B cell (primary cell): ENCODE results near the gene CHCHD3. TPM values are rescaled to one million over a fixed set of nuclear protein-coding genes. Genes with fewer than 3 reads are reported as not detected.

Experiments
- ATAC-seq: fragments of 200-7000 bp; cut with Tn5 transposase; one replicate; pipeline ENCODE4 v1.10.0; 2021; ENCODE audit warnings: low read depth, mild to moderate bottlenecking, moderate number of reproducible peaks, moderate library complexity
- CTCF ChIA-PET: fragments of 350-600 bp; sonication (Branson Sonifier 250); formaldehyde crosslinking; loops from one replicate; lab custom pipeline; 2021; ENCODE audit warnings: antibody characterized with exemption, inconsistent platforms; lab: Charles Lee
- POLR2A ChIA-PET: fragments of 350-600 bp; sonication (Branson Sonifier 250); formaldehyde crosslinking; loops from one replicate; lab custom pipeline; 2021; ENCODE audit warnings: antibody characterized with exemption; lab: Charles Lee
- DNase-seq: peaks from one replicate; pipeline ENCODE4 v3.0.0; 2013
- H2AFZ ChIP-seq: 2 replicates; pipeline ENCODE4 v1.6.1; 2012; ENCODE audit warnings: mild to moderate bottlenecking, low read depth, low read length; ENCODE audit not compliant: insufficient read depth, poor library complexity, severe bottlenecking
- H3K27ac ChIP-seq, 2 donors: 1 replicate in 1 of 2; 2 replicates in 1 of 2; pipeline ENCODE4 v1.5.1; 2012 to 2013; ENCODE audit warnings: low read length in 2 of 2, mild to moderate bottlenecking in 2 of 2, moderate library complexity in 1 of 2
- H3K27me3 ChIP-seq, 4 experiments: fragments of 200-600 bp in 1 of 4; sonication (generic) in 1 of 4; replicated peaks in 1 of 4; 1 replicate in 2 of 4; 2 replicates in 2 of 4; pipeline versions ENCODE4 v1.6.1 to v1.7.0; 2013 to 2016; ENCODE audit warnings: low read length in 3 of 4, mild to moderate bottlenecking in 2 of 4, mixed read lengths in 1 of 4, moderate library complexity in 1 of 4; ENCODE audit not compliant: insufficient read depth in 4 of 4, control insufficient read depth in 3 of 4; ENCODE audit errors: control extremely low read depth in 1 of 4
- H3K36me3 ChIP-seq, 2 experiments: replicated peaks in 1 of 2; 1 replicate in 1 of 2; 2 replicates in 1 of 2; pipeline versions ENCODE4 v1.6.1 to v1.7.1; 2013; ENCODE audit warnings: low read length in 1 of 2; ENCODE audit not compliant: insufficient read depth in 2 of 2, control insufficient read depth in 1 of 2; ENCODE audit errors: control extremely low read depth in 1 of 2, extremely low read depth in 1 of 2
- H3K4me1 ChIP-seq, 2 donors: fragments of 200-600 bp in 1 of 2; sonication (generic) in 1 of 2; 1 replicate in 1 of 2; 2 replicates in 1 of 2; pipeline versions ENCODE4 v1.5.1 to v1.6.1; 2013 to 2017; ENCODE audit warnings: low read length in 2 of 2; ENCODE audit not compliant: control insufficient read depth in 2 of 2, insufficient read depth in 2 of 2
- H3K4me2 ChIP-seq: replicated peaks from 2 replicates; pipeline ENCODE3; 2012; ENCODE audit warnings: mild to moderate bottlenecking, low read depth, low read length; ENCODE audit not compliant: poor library complexity, severe bottlenecking
- H3K4me3 ChIP-seq, 5 experiments: fragments of 200-600 bp in 1 of 5; sonication (generic) in 1 of 5; 1 replicate in 3 of 5; 2 replicates in 2 of 5; pipeline versions ENCODE4 v1.5.1 to v1.7.0; 2011 to 2016; ENCODE audit warnings: low read length in 4 of 5, mild to moderate bottlenecking in 4 of 5, low read depth in 2 of 5, control low read depth in 1 of 5, moderate library complexity in 1 of 5; ENCODE audit not compliant: insufficient read depth in 1 of 5; ENCODE audit errors: control extremely low read depth in 1 of 5, extremely low read depth in 1 of 5
- H3K79me2 ChIP-seq: fragments of 200-600 bp; sonication (generic); one replicate; pipeline ENCODE4 v1.6.0; 2016; ENCODE audit warnings: low read length; ENCODE audit not compliant: control insufficient read depth, insufficient read depth
- H3K9ac ChIP-seq: fragments of 200-600 bp; sonication (generic); 2 replicates; pipeline ENCODE4 v1.6.1; 2017; ENCODE audit warnings: mild to moderate bottlenecking, low read length, moderate library complexity
- H3K9me3 ChIP-seq, 3 donors: one replicate each; pipeline versions ENCODE4 v1.6.1 to v1.7.1; 2013; ENCODE audit warnings: low read length in 2 of 3; ENCODE audit not compliant: control insufficient read depth in 2 of 3, insufficient read depth in 1 of 3; ENCODE audit errors: control extremely low read depth in 1 of 3
- H4K20me1 ChIP-seq: 2 replicates; pipeline ENCODE4 v1.6.0; 2012; ENCODE audit warnings: mild to moderate bottlenecking, low read length; ENCODE audit not compliant: insufficient read depth, control insufficient read depth, poor library complexity, severe bottlenecking
- H3K27ac Mint-ChIP-seq: one replicate; pipeline ENCODE4 v1.8.0; 2021; ENCODE audit warnings: mixed read lengths
- H3K27me3 Mint-ChIP-seq: one replicate; pipeline ENCODE4 v1.8.0; 2021; ENCODE audit warnings: mixed read lengths
- H3K4me1 Mint-ChIP-seq: one replicate; pipeline ENCODE4 v1.8.0; 2021; ENCODE audit warnings: mixed read lengths
- H3K4me3 Mint-ChIP-seq: one replicate; pipeline ENCODE4 v1.8.0; 2021; ENCODE audit warnings: mixed read lengths
- H3K9me3 Mint-ChIP-seq: one replicate; pipeline ENCODE4 v1.8.0; 2022; ENCODE audit warnings: mixed read lengths; ENCODE audit not compliant: insufficient read depth
- CTCF ChIP-seq: fragments of 200-600 bp; IDR thresholded peaks from one replicate; pipeline ENCODE4 v1.8.0; 2022; ENCODE audit warnings: antibody characterized with exemption, mild to moderate bottlenecking
- EZH2 ChIP-seq: IDR thresholded peaks from 2 replicates; pipeline ENCODE4 v1.6.1; 2012; ENCODE audit warnings: borderline replicate concordance, low read depth, mild to moderate bottlenecking, moderate library complexity, low read length; ENCODE audit not compliant: insufficient read depth, poor library complexity, severe bottlenecking
- WGBS: methylation state at CpG from one replicate; pipeline ENCODE4 v1.1.5; 2013; ENCODE audit warnings: missing lambda C conversion rate; ENCODE audit not compliant: insufficient coverage; 5-methylcytosine and 5-hydroxymethylcytosine counted together
- intact Hi-C: fragments of 100-400 bp; cut with micrococcal nuclease; formaldehyde crosslinking; loops from one replicate; pipeline ENCODE4 v1.10.0; 2022
- polyA plus RNA-seq: library from polyadenylated mRNA; depleted of rRNA; stranded (reverse); fragments of >200 nt; gene quantifications from 2 replicates; pipeline ENCODE4 v1.2.3, GENCODE V29; 2012
- total RNA-seq, 2 donors: library from RNA; stranded (reverse); fragments of 120-200 nt in 1 of 2; gene quantifications; 1 replicate in 1 of 2; 2 replicates in 1 of 2; pipeline versions ENCODE4 v1.2.3 to v1.2.4, GENCODE V29; 2013 to 2022

The CHCHD3 gene
- total and polyA plus RNA-seq, 2 donors (not counting 1 experiment from before 2014, with no cell fraction given): 20.1 to 38.4 TPM

GRCh38 chr7:133065301-133065700 is 16.6 kb downstream of the CHCHD3 start:
- TF ChIP-seq EZH2 (no peak), CTCF (no peak)
- Histone ChIP-seq H3K27ac (no peak overlapping the region), H3K4me1 (peaks cover under 1% of the 10 kb centered on the region in 2 donors), H3K9me3 (no peaks in the 10 kb centered on the region), H3K79me2 (peaks cover 49% of the 10 kb centered on the region), H3K9ac (no peak overlapping the region), H3K36me3 (peaks cover 3 to 15% of the 10 kb centered on the region in 2 experiments), H3K4me3 (no peak overlapping the region), H4K20me1 (peaks cover 4% of the 10 kb centered on the region), H2AFZ (no peak overlapping the region), H3K27me3 (no peaks in the 10 kb centered on the region), H3K4me2 (no peak overlapping the region)
- peaks cover 10% of the 10 kb centered on the region for H3K4me1 Mint-ChIP-seq
- no CpG with 5 or more reads among the region's 1 CpG for WGBS
- DNase-seq (no peak), ATAC-seq (no peak)
- POLR2A ChIA-PET: no interaction called here
- H3K4me3 Mint-ChIP-seq: no peak overlapping the region
- CTCF ChIA-PET: no interaction called here
- intact Hi-C loops: no loop called here
- no peaks in the 10 kb centered on the region for H3K27me3 Mint-ChIP-seq
- no peak overlapping the region for H3K27ac Mint-ChIP-seq
- H3K9me3 Mint-ChIP-seq: no peaks in the 10 kb centered on the region

- Mint-ChIP-seq H3K4me3 (no peak overlapping the region), H3K9me3 (no peaks in the 10 kb centered on the region), H3K27ac (no peak overlapping the region), H3K27me3 (no peaks in the 10 kb centered on the region), H3K4me1 (peaks cover 20% of the 10 kb centered on the region)
- Histone ChIP-seq H4K20me1 (peaks cover 5% of the 10 kb centered on the region), H3K27me3 (no peaks in the 10 kb centered on the region), H3K9ac (no peak overlapping the region), H2AFZ (no peak overlapping the region), H3K36me3 (peaks cover 3 to 13% of the 10 kb centered on the region in 2 experiments), H3K4me3 (no peak overlapping the region), H3K4me2 (no peak overlapping the region), H3K79me2 (peaks cover 52% of the 10 kb centered on the region), H3K4me1 (peaks cover 11% of the 10 kb centered on the region in 2 donors), H3K27ac (no peak overlapping the region), H3K9me3 (no peaks in the 10 kb centered on the region)
- DNase-seq (no peak), ATAC-seq (no peak)
- ChIA-PET CTCF (no interaction called here), POLR2A (no interaction called here)
- intact Hi-C loops: no loop called here
- WGBS: 100% methylated on average over 1 of the region's 4 CpGs
- TF ChIP-seq CTCF (no peak), EZH2 (no peak)
These were observed 17.6 kb downstream of the CHCHD3 start for GRCh38 chr7:133064082-133064820.
